ENCODE data around the gene CD79B.

CD79B gene

DNA sequence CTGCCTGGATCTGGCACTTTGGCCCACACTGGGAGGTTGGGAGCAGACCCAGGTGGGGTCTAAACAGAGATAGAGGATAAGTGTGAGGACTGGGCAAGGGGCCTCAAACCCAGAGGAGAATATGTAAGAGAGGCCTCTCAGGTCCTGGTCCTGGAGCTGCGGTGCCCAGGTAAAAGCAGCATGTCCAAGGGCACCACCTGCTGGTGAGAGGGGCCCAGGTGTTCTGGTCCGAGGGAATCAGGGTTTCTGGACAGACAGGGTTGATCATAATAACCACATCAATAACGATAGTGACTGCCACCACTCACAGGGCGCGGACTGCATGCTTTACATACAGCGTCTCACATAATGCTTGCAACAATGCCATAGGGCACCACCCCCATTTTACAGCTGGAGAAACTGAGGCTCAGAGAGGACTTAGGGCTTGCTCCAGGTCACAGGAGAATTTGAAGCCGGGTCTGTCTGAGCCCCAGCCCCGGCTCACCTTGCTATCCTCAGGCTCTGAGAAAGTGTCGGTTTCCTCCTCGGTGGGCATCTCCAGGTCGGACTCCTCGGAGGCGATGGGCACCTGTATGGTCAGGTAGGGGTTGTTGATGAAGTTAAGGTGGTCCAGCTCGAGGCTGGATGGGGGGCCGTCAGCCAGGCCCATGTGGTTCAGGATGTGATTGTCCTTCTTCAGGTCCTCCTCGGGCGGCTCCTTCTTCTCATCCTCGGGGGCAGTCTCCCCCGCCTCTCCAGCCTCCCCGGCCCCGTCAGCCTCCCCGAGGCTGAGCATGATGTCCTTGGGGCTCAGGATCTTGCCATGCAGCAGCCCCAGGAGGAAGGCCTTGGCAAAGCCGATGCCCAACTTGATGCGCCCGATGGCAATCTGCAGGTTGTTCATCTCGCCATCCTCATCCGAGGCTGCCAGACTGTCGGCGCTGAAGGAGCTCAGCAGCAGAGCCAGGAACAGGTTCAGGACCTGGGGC is 19.1 kb upstream of the CD79B start:
- no peak for DNase-seq

DNA sequence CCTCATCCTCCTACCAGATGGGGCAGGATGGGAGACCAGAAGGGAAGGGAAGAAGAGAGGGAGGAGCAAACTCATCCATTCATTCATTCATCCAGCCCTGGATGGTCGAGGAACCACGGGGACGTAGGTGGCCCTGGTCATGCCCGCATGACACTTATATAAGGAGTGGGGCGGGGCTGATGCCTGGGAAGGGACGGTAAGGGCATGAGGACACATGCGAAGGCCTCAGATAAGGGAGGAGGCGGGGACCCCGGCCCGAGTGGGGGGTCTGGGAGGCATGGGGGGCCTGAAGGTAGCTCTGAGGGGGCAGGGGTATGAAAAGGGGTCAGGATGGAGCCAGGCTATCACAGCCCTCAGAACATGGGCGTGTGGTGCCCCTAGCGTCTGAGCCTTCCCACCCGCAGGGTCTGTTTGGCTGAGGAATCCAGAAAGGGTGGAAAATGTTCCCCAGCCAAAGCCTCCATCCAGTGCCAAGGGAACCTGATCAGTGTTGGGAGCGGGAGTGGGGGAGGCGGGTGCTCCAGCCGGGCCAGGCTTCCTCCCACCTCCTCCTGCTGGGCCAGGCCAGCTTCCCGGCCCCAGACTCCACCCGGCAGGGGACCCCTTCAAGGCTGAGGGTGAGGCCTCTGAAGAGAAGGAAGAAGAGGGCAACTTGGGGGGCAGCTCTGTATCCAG is 17.6 kb upstream of the CD79B start:
- DNase-seq: no peak

DNA sequence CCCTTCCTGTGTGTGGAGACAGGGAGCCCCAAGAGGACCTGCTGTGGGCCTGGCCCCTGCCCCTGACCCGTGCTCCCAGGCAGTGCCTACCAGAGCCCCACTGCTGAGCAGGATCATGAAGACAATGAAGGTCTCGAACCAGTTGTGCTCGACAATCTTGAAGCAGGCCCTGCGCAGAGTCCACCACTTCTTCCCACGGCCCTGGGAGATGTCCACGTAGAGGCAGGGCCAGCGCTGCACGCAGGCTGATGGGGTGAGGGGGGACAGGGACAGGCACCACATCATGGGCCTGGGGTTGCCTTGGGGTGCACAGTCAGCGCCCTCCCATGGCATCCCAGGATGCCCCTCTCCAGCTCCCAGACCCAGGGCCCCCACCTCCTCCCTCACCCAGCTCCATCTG is 16.4 kb upstream of the CD79B start:
- DNase-seq: no peak

DNA sequence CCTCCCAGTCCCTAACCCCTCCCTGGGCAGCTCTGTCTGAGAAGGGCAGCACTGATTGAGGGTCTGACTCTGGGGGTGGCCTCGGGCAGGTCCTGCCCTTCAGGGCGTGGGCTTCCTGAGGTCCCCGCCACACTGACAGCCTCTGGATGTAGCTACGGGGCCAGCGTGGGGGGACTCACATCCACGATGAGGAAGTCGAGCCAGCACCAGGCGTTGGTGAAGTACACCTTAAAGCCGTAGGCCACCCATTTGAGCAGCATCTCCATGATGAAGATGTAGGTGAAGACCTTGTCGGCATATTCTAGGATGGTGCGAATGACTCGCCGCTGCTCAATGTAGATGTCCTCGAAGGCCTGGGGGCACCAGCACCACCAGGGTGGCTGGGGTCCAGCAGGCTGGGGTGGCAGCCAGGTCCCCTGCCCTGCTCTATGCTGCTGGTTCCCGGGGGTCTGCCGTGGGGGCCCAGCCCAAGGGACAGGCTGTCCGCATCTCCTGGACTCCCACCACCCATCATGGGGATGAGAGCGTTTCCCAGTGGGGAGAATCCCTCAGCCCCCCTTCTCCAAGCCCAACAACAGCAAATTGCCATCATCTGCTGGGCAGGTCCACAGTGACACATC is 15.7 kb upstream of the CD79B start:
- no peak for DNase-seq

GRCh38 chr17:63946440-63947363 is 14.6 kb upstream of the CD79B start:
- DNase-seq: peak; percentile 58

- DNase-seq: no peak
These were observed 13.8 kb upstream of the CD79B start for GRCh38 chr17:63945784-63946439.

DNA sequence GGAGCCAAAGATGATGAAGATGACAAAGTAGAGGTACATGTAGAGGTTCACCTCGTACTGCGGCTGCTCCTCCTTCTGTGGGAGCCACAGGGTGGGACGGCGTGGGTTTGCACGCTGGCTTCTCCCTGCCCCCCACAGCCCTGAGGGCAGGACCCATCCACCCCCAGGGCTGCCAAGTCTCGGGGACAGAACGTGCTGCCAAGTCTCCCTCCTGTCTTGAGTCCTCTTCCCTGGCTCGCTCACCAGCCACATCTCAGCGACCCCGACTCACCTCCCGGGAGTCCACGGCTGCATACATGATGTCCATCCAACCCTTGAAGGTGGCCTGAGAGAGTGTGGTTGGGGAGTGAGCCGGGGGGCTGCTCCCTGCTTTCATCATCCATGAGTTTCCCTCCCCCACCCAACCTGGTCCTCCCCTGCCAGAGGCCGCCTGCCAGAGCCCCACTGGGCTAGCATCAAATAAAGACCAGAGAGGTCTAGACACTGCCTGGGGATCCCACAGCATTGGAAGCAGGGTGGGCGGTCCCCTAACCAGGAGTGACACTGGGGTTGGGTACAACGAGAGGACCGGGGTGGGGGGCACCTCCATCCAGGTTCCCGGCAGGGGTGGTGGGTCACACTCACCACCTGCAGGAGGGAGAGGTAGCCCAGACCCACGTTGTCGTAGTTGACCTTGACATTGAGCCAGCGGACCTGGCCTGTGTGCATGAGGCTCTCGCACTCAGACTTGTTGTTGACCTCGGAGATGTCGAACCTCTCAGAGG is 12.8 kb upstream of the CD79B start:
- DNase-seq: no peak

GRCh38 chr17:63943745-63944144 is 11.6 kb upstream of the CD79B start:
- DNase-seq: no peak

GRCh38 chr17:63942309-63942985 is 10.3 kb upstream of the CD79B start:
- no peak for DNase-seq

GRCh38 chr17:63941751-63942150 is 9.6 kb upstream of the CD79B start:
- DNase-seq: no peak

GRCh38 chr17:63941162-63941561 is 9.0 kb upstream of the CD79B start:
- no peak for DNase-seq

DNA sequence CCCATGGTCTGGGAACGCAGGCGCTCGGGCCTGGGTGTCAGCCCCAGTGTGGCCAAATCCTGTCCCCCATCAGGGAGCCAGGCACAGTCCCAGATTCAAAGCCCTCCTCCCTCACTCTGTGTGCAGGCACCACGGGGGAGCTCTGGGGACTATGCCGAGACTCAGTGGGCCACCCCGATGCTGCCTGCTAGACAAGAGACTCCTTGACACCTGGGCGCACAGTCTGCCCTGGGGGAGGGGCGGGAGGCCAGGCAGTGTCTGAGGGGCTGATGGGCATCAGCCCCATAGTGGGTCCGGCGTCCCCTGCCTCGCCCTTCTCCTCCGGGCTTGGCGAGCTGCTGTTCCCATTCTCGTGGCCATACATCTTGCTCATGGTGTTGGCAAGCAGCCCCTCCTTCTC is 8.5 kb upstream of the CD79B start:
- no peak for DNase-seq

DNA sequence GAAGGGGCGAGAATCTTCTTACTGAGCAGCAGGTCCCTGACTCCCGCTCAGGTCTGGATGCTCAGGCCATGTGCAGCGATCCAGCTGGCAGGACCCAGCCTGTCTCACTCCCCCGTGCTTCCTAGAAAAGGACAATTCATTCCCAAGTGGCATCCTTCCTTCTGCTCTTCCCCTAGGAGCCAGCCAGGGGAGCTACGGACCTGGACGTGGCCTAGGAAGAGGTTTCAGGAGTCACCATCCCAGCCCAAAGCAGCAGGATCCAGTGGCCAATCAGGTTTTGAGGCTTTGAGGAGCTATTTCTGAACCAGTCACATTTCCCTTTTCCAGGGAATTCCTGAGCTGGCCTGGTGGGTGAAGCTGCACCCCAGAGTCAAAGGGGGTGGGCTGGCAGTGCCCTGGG is 7.8 kb upstream of the CD79B start:
- DNase-seq: no peak

DNA sequence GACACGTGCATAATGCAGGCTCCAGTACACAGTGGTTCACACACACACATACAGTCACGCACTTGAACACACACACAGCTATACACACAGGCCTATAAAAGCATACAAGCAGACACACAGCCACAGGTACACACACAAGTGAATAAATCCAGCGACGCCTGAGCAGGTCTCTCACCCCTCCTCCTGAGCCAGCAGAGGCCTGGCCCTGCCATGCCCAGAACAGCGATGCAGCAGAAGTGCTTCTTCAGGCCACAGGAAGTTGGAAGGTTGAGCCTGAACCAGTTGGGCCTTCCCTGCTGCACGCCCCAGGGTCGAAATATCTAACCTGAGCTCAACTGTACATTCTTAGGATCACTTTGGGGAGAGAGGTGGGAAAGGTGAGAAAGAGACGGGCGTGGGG is 7.3 kb upstream of the CD79B start:
- no peak for DNase-seq

DNA sequence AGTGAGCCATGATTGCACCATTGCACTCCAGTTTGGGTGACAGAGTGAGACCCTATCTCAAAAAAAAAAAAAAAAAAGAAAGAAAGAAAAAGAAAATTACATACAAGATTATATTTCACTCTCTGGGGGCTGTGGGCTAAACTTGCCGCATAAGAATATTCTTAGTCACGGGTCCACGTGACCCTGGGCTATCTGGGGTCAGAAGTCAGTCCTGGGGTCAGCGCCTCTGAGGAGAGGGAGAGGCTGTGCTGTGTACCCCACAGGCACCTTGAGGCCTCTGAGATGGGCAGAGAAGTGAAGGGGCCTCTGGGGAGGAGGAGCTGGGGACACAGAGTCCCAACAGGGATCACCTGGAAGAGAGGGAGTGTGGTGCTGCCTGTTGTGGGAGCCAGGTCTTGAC is 5.8 kb upstream of the CD79B start:
- DNase-seq: no peak

GRCh38 chr17:63937319-63937718 is 5.2 kb upstream of the CD79B start:
- no peak for DNase-seq

DNA sequence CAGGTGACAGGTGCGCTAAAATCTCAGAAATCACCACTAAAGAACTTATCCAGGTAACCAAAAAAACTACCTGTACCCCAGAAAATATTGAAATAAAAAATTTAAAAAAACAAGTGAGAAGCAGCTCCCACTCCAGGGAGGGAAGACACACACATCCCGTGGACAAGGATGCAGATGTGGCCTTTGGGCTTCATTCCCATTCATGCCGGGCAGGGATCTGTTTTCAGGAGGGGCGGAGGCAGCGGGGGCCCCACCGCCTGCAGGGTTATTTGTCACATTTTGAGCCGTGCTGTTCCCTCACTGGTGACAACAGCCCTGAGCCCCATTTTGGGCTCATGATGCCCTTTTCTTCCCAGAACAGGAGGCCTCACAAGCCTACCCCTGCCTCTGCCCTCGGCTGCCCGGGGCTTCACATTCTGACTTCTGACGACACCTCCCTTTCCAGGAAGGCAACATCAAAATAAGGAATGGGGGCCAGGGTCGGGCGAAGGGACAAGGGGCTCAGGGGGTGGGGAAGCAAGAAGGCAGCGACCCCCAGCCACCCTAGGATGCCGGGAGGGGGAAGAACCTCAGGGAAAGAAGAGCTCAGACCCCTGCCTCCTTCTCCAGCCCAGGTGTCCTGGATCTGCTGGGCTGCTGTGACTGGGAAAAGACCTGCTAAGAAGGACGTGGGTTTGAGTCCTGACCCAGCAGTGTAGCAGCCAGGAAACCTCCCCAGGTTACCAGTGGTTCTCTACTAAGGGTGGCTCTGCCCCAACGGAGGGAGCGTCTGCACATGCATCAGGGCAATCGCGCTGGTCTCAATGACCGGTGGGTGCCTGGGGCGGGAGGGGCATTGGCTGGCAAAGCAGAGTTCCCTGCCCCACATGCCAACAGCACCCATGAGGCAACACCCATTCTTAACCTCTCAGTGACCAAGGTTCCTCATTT is 2.3 kb upstream of the CD79B start:
- DNase-seq: no peak

- no peak for DNase-seq
These were observed 1.5 kb upstream of the CD79B start for GRCh38 chr17:63933598-63933997.

DNA sequence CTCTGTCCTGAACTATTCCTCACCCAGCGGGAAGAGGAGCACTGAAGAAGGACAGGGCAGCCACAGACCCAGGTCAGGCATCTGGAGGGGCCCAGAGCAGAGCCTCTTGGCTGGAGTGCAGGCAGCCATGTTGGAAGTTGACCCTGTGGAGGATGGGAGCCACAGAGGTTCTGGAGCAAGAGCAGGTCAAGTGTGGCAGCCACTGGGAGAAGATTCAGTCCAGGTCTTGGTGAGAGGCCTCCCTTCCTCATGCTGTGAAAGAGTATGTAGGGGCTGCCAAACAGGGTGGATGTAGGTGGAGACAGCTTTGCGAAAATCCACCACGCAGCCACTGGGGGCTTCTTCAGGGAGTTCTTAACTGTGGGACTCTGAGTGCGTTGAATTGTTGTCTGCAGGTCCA is 590 bp upstream of the CD79B start:
- no peak for DNase-seq
